Activated T-helper 17 cell treated with anti-CD3 and anti-CD28 coated beads, Interleukin-2, amount 50 U/mL, for 72 hours (primary cell): ENCODE measurements around the gene AKAP9. TPM values are rescaled to one million over a fixed set of nuclear protein-coding genes. Genes with fewer than 3 reads are reported as not detected.
"Not testable (repeated sequence)": the region's sequence is repeated elsewhere in the genome, so short reads cannot be mapped to it uniquely, and the experiment has no call there.

Experiments
- ATAC-seq: fragments of 150-1000 bp; cut with Tn5 transposase; replicated peaks from 2 replicates; pipeline ENCODE4 v1.10.0; 2021; ENCODE audit warnings: mild to moderate bottlenecking, moderate library complexity
- H3K27ac Mint-ChIP-seq: one replicate; pipeline ENCODE4 v1.8.0; 2022; ENCODE audit warnings: mixed read lengths
- H3K27me3 Mint-ChIP-seq: one replicate; pipeline ENCODE4 v1.8.0; 2022; ENCODE audit warnings: mixed read lengths
- H3K36me3 Mint-ChIP-seq: one replicate; pipeline ENCODE4 v1.8.0; 2022; ENCODE audit warnings: low read depth, mild to moderate bottlenecking, mixed read lengths
- H3K4me1 Mint-ChIP-seq: one replicate; pipeline ENCODE4 v1.8.0; 2022; ENCODE audit warnings: mixed read lengths
- H3K4me3 Mint-ChIP-seq: one replicate; pipeline ENCODE4 v1.8.0; 2022; ENCODE audit warnings: mild to moderate bottlenecking, mixed read lengths
- H3K9me3 Mint-ChIP-seq: one replicate; pipeline ENCODE4 v1.8.0; 2022; ENCODE audit warnings: mixed read lengths
- total RNA-seq, 2 donors: library from RNA; stranded (reverse); gene quantifications; one replicate each; pipeline ENCODE4 v1.2.3, GENCODE V29; 2022

The AKAP9 gene
- total RNA-seq, 2 donors from 2014 or later, result 33.1 to 41.6 TPM

GRCh38 chr7:92083922-92084321, 143.3 kb downstream of the AKAP9 start:
- not testable (repeated sequence) for H3K4me3 Mint-ChIP-seq, H3K27ac Mint-ChIP-seq, H3K9me3 Mint-ChIP-seq, H3K4me1 Mint-ChIP-seq, ATAC-seq, H3K27me3 Mint-ChIP-seq
- H3K36me3 Mint-ChIP-seq, result peaks cover 87% of the 10 kb centered on the region

- Mint-ChIP-seq H3K9me3 (no peaks in the 10 kb centered on the region), H3K4me1 (no peaks in the 10 kb centered on the region), H3K27ac (no peak overlapping the region), H3K4me3 (no peak overlapping the region), H3K36me3 (peaks cover 89% of the 10 kb centered on the region), H3K27me3 (no peaks in the 10 kb centered on the region)
- no peak for ATAC-seq
Measured at GRCh38 chr7:92088266-92088665, 147.6 kb downstream of the AKAP9 start.

GRCh38 chr7:92092210-92092609, 151.5 kb downstream of the AKAP9 start:
- ATAC-seq, result no peak

GRCh38 chr7:92095380-92095779, 154.7 kb downstream of the AKAP9 start:
- no peak for ATAC-seq
- no peaks in the 10 kb centered on the region for H3K27me3 Mint-ChIP-seq
- no peak overlapping the region for H3K4me3 Mint-ChIP-seq
- no peaks in the 10 kb centered on the region for H3K9me3 Mint-ChIP-seq
- peaks cover 85% of the 10 kb centered on the region for H3K36me3 Mint-ChIP-seq
- H3K4me1 Mint-ChIP-seq, result no peaks in the 10 kb centered on the region
- no peak overlapping the region for H3K27ac Mint-ChIP-seq

More at GRCh38 chr7:92092210-92092609, 151.5 kb downstream of the AKAP9 start:
- H3K4me1 Mint-ChIP-seq, result no peaks in the 10 kb centered on the region
- H3K36me3 Mint-ChIP-seq, result peaks cover 83% of the 10 kb centered on the region
- H3K4me3 Mint-ChIP-seq, result no peak overlapping the region
- H3K27ac Mint-ChIP-seq, result no peak overlapping the region
- H3K27me3 Mint-ChIP-seq, result no peaks in the 10 kb centered on the region
- H3K9me3 Mint-ChIP-seq, result no peaks in the 10 kb centered on the region

- H3K9me3 Mint-ChIP-seq, result no peaks in the 10 kb centered on the region
- no peak overlapping the region for H3K27ac Mint-ChIP-seq
- H3K4me1 Mint-ChIP-seq, result no peaks in the 10 kb centered on the region
- H3K27me3 Mint-ChIP-seq, result no peaks in the 10 kb centered on the region
- ATAC-seq, result no peak
- peaks cover 88% of the 10 kb centered on the region for H3K36me3 Mint-ChIP-seq
- H3K4me3 Mint-ChIP-seq, result no peak overlapping the region
Measured at GRCh38 chr7:92100534-92100933, 159.9 kb downstream of the AKAP9 start.

- not testable (repeated sequence) for H3K4me3 Mint-ChIP-seq, H3K9me3 Mint-ChIP-seq, H3K4me1 Mint-ChIP-seq, H3K27me3 Mint-ChIP-seq, ATAC-seq, H3K27ac Mint-ChIP-seq
- H3K36me3 Mint-ChIP-seq, result peaks cover 87% of the 10 kb centered on the region
Measured at GRCh38 chr7:92102862-92103261, 162.2 kb downstream of the AKAP9 start.

GRCh38 chr7:92108821-92109220, 168.2 kb downstream of the AKAP9 start:
- Mint-ChIP-seq H3K27me3 (no peaks in the 10 kb centered on the region), H3K4me1 (no peaks in the 10 kb centered on the region), H3K4me3 (no peak overlapping the region), H3K9me3 (no peaks in the 10 kb centered on the region), H3K27ac (no peak overlapping the region), H3K36me3 (peaks cover 87% of the 10 kb centered on the region)
- no peak for ATAC-seq

GRCh38 chr7:92110857-92111256, 170.2 kb downstream of the AKAP9 start:
- Mint-ChIP-seq H3K36me3 (peaks cover 90% of the 10 kb centered on the region), H3K4me1 (no peaks in the 10 kb centered on the region), H3K27ac (no peak overlapping the region), H3K9me3 (no peaks in the 10 kb centered on the region), H3K4me3 (no peak overlapping the region), H3K27me3 (no peaks in the 10 kb centered on the region)
- ATAC-seq, result no peak

- Mint-ChIP-seq H3K27me3 (no peaks in the 10 kb centered on the region), H3K36me3 (peaks cover 90% of the 10 kb centered on the region), H3K27ac (no peak overlapping the region), H3K4me3 (no peak overlapping the region), H3K4me1 (peaks cover 3% of the 10 kb centered on the region), H3K9me3 (no peaks in the 10 kb centered on the region)
- no peak for ATAC-seq
Measured at GRCh38 chr7:92115821-92116220, 175.2 kb downstream of the AKAP9 start.

GRCh38 chr7:92116949-92117348, 176.3 kb downstream of the AKAP9 start:
- ATAC-seq, result no peak
- Mint-ChIP-seq H3K9me3 (no peaks in the 10 kb centered on the region), H3K36me3 (peaks cover 94% of the 10 kb centered on the region)

GRCh38 chr7:92119213-92119759, 178.6 kb downstream of the AKAP9 start:
- H3K36me3 Mint-ChIP-seq, result peaks cover 98% of the 10 kb centered on the region
- H3K4me1 Mint-ChIP-seq, result peaks cover 5% of the 10 kb centered on the region
- H3K27ac Mint-ChIP-seq, result no peak overlapping the region
- ATAC-seq, result no peak
- H3K4me3 Mint-ChIP-seq, result no peak overlapping the region
- no peaks in the 10 kb centered on the region for H3K9me3 Mint-ChIP-seq
- no peaks in the 10 kb centered on the region for H3K27me3 Mint-ChIP-seq

More at GRCh38 chr7:92116949-92117348, 176.3 kb downstream of the AKAP9 start:
- H3K4me1 Mint-ChIP-seq, result peaks cover 5% of the 10 kb centered on the region
- no peaks in the 10 kb centered on the region for H3K27me3 Mint-ChIP-seq
- H3K4me3 Mint-ChIP-seq, result no peak overlapping the region
- no peak overlapping the region for H3K27ac Mint-ChIP-seq

- Mint-ChIP-seq H3K27me3 (no peaks in the 10 kb centered on the region), H3K27ac (no peak overlapping the region), H3K4me1 (peaks cover 10% of the 10 kb centered on the region), H3K36me3 (peaks cover 98% of the 10 kb centered on the region), H3K4me3 (no peak overlapping the region), H3K9me3 (no peaks in the 10 kb centered on the region)
- no peak for ATAC-seq
Measured at GRCh38 chr7:92121681-92122080, 181.0 kb downstream of the AKAP9 start.

- H3K4me3 Mint-ChIP-seq, result no peak overlapping the region
Measured at GRCh38 chr7:92131093-92131492, 190.4 kb downstream of the AKAP9 start.

GRCh38 chr7:92131764-92132330, 191.2 kb downstream of the AKAP9 start:
- no peak for ATAC-seq
- no peaks in the 10 kb centered on the region for H3K27me3 Mint-ChIP-seq
- H3K36me3 Mint-ChIP-seq, result peaks cover 66% of the 10 kb centered on the region
- H3K4me1 Mint-ChIP-seq, result peaks cover 15% of the 10 kb centered on the region
- H3K27ac Mint-ChIP-seq, result no peak overlapping the region
- peak overlapping the region; percentile 95 for H3K4me3 Mint-ChIP-seq
- no peaks in the 10 kb centered on the region for H3K9me3 Mint-ChIP-seq

More at GRCh38 chr7:92131093-92131492, 190.4 kb downstream of the AKAP9 start:
- Mint-ChIP-seq H3K4me1 (peaks cover 15% of the 10 kb centered on the region), H3K27me3 (no peaks in the 10 kb centered on the region), H3K36me3 (peaks cover 73% of the 10 kb centered on the region), H3K27ac (no peak overlapping the region), H3K9me3 (no peaks in the 10 kb centered on the region)
- no peak for ATAC-seq

GRCh38 chr7:92133133-92133736, 192.6 kb downstream of the AKAP9 start:
- H3K27ac Mint-ChIP-seq, result peak overlapping the region; percentile 98
- H3K9me3 Mint-ChIP-seq, result no peaks in the 10 kb centered on the region
- peaks cover 52% of the 10 kb centered on the region for H3K36me3 Mint-ChIP-seq
- peak; percentile 13 for ATAC-seq
- H3K27me3 Mint-ChIP-seq, result no peaks in the 10 kb centered on the region
- H3K4me3 Mint-ChIP-seq, result peak overlapping the region; percentile 95
- peaks cover 15% of the 10 kb centered on the region for H3K4me1 Mint-ChIP-seq
